Measurements from ENCODE around the gene RAB11A. TPM values are rescaled to one million over a fixed set of nuclear protein-coding genes. Genes with fewer than 3 reads are reported as not detected.

RAB11A gene
- total RNA-seq, 1 donor from 2014 or later = 151 TPM

GRCh38 chr15:65875458-65875857 lies 6.2 kb downstream of the RAB11A start:
- Histone ChIP-seq H3K27me3 (no peaks in the 10 kb centered on the region), H3K27ac (no peak overlapping the region), H3K4me1 (peaks cover 64% of the 10 kb centered on the region), H3K36me3 (peaks cover 0 to 46% of the 10 kb centered on the region in 2 donors), H3K9me3 (no peaks in the 10 kb centered on the region), H3K4me3 (no peak overlapping the region)
- no peak for TF ChIP-seq POLR2AphosphoS5 (IDR thresholded peaks at IDR 0.05; ENCODE audit: insufficient read depth in 1 of 2, low read depth in 1 of 2)
- TF ChIP-seq CTCF (IDR thresholded peaks at IDR 0.05) = no peak
- TF ChIP-seq POLR2A (IDR thresholded peaks at IDR 0.05) = no peak
- intact Hi-C loops (cut with DNase I) = loop anchor here (5.0 kb wide), 1 partner anchor 88 kb away; no protein-coding TSS in a partner anchor
- DNase-seq (ENCODE audit: extremely low spot score in 2 of 2) = no peak

- H3K27me3 ChIP-seq = no peaks in the 10 kb centered on the region
- H3K4me1 ChIP-seq = peaks cover 45% of the 10 kb centered on the region
- H3K9me3 ChIP-seq = no peaks in the 10 kb centered on the region
- H3K36me3 ChIP-seq = peaks cover 0 to 54% of the 10 kb centered on the region in 2 donors
- H3K4me3 ChIP-seq = no peak overlapping the region
- H3K27ac ChIP-seq = no peak overlapping the region
- TF ChIP-seq POLR2A (IDR thresholded peaks at IDR 0.05) (no peak), POLR2AphosphoS5 (IDR thresholded peaks at IDR 0.05; ENCODE audit: insufficient read depth in 1 of 2, low read depth in 1 of 2) (no peak), CTCF (IDR thresholded peaks at IDR 0.05) (no peak)
- intact Hi-C loops (cut with DNase I) = loop anchor here (5.0 kb wide), 1 partner anchor 90 kb away; no protein-coding TSS in a partner anchor
- DNase-seq (ENCODE audit: extremely low spot score in 2 of 2) = no peak
Measured at GRCh38 chr15:65877749-65878148, 8.5 kb downstream of the RAB11A start.

- DNase-seq (ENCODE audit: extremely low spot score in 2 of 2) = no peak
- Histone ChIP-seq H3K27me3 (no peaks in the 10 kb centered on the region), H3K9me3 (no peaks in the 10 kb centered on the region), H3K4me1 (peaks cover 15% of the 10 kb centered on the region), H3K4me3 (no peak overlapping the region), H3K36me3 (peaks cover 0 to 47% of the 10 kb centered on the region in 2 donors), H3K27ac (no peak overlapping the region)
- intact Hi-C loops (cut with DNase I) = no loop called here
- TF ChIP-seq CTCF (IDR thresholded peaks at IDR 0.05) = no peak
- no peak for TF ChIP-seq POLR2A (IDR thresholded peaks at IDR 0.05)
- no peak for TF ChIP-seq POLR2AphosphoS5 (IDR thresholded peaks at IDR 0.05; ENCODE audit: insufficient read depth in 1 of 2, low read depth in 1 of 2)
Measured at GRCh38 chr15:65881766-65882434, 12.6 kb downstream of the RAB11A start.

GRCh38 chr15:65883571-65883970 lies 14.3 kb downstream of the RAB11A start:
- TF ChIP-seq POLR2A (IDR thresholded peaks at IDR 0.05) = no peak
- no peak for TF ChIP-seq CTCF (IDR thresholded peaks at IDR 0.05)
- TF ChIP-seq POLR2AphosphoS5 (IDR thresholded peaks at IDR 0.05; ENCODE audit: insufficient read depth in 1 of 2, low read depth in 1 of 2) = no peak
- no peaks in the 10 kb centered on the region for H3K9me3 ChIP-seq
- no peak overlapping the region for H3K4me3 ChIP-seq
- H3K4me1 ChIP-seq = peaks cover 5% of the 10 kb centered on the region
- peaks cover 0 to 48% of the 10 kb centered on the region in 2 donors for H3K36me3 ChIP-seq
- intact Hi-C loops (cut with DNase I) = no loop called here
- no peaks in the 10 kb centered on the region for H3K27me3 ChIP-seq
- H3K27ac ChIP-seq = no peak overlapping the region
- DNase-seq (ENCODE audit: extremely low spot score in 2 of 2) = no peak

- peaks cover 0 to 45% of the 10 kb centered on the region in 2 donors for H3K36me3 ChIP-seq
- TF ChIP-seq CTCF (IDR thresholded peaks at IDR 0.05) (no peak), POLR2A (IDR thresholded peaks at IDR 0.05) (no peak), POLR2AphosphoS5 (IDR thresholded peaks at IDR 0.05; ENCODE audit: insufficient read depth in 1 of 2, low read depth in 1 of 2) (no peak)
- H3K4me1 ChIP-seq = peaks cover 9% of the 10 kb centered on the region
- no peaks in the 10 kb centered on the region for H3K9me3 ChIP-seq
- no peak overlapping the region for H3K4me3 ChIP-seq
- H3K27me3 ChIP-seq = no peaks in the 10 kb centered on the region
- intact Hi-C loops (cut with DNase I) = no loop called here
- H3K27ac ChIP-seq = no peak overlapping the region
- no peak for DNase-seq (ENCODE audit: extremely low spot score in 2 of 2)
Measured at GRCh38 chr15:65884511-65884910, 15.2 kb downstream of the RAB11A start.
